Renal cortex interstitium (tissue), 15 donors: Measurements from ENCODE around the gene ZBTB9. TPM values are rescaled to one million over a fixed set of nuclear protein-coding genes. Genes with fewer than 3 reads are reported as not detected.

Experiments
- DNase-seq, 11 donors: peaks; one replicate each; pipeline ENCODE4 v3.0.0-alpha.2; 2013; ENCODE audit warnings: low read depth in 9 of 11, low spot score in 4 of 11; ENCODE audit errors: extremely low read depth in 1 of 11
- long read RNA-seq, 16 experiments: transcript quantifications; one replicate each; lab custom pipeline, GENCODE V29; 2026
- polyA plus RNA-seq, 3 donors: library from polyadenylated mRNA; unstranded; fragments of 120-200 nt; gene quantifications; one replicate each; pipeline ENCODE4 v1.2.1, GENCODE V29; 2013; ENCODE audit not compliant: insufficient read length in 3 of 3

Gene ZBTB9
- 10 to 100 TPM; 13.4 to 17.7 (median 15.5) TPM for polyA plus RNA-seq
- long read RNA-seq, donor 1, transcript ZBTB9-201 (2 exons, 2,716 nt) = major isoform, 6 of 6 reads
- long read RNA-seq, donor 1, partial matches to known transcripts = 0 of 6 reads
- long read RNA-seq, donor 1, other reads (novel, unspliced or antisense) = 0 of 6 reads
- long read RNA-seq, donor 2, transcript ZBTB9-201 (2 exons, 2,716 nt) = major isoform, 5 of 5 reads
- long read RNA-seq, donor 2, partial matches to known transcripts = 0 of 5 reads
- long read RNA-seq, donor 2, other reads (novel, unspliced or antisense) = 0 of 5 reads
- long read RNA-seq, donor 3, transcript ZBTB9-201 (2 exons, 2,716 nt) = major isoform, 7 of 7 reads
- long read RNA-seq, donor 3, partial matches to known transcripts = 0 of 7 reads
- long read RNA-seq, donor 3, other reads (novel, unspliced or antisense) = 0 of 7 reads
- long read RNA-seq, donor 4, partial matches to known transcripts = 0 of 4 reads
- long read RNA-seq, donor 4, other reads (novel, unspliced or antisense) = 0 of 4 reads
- long read RNA-seq, donor 5 = 0 reads
- long read RNA-seq, donor 6, transcript ZBTB9-201 (2 exons, 2,716 nt) = major isoform, 8 of 8 reads
- long read RNA-seq, donor 6, partial matches to known transcripts = 0 of 8 reads
- long read RNA-seq, donor 6, other reads (novel, unspliced or antisense) = 0 of 8 reads
- long read RNA-seq, donor 7, partial matches to known transcripts = 0 of 3 reads
- long read RNA-seq, donor 7, other reads (novel, unspliced or antisense) = 0 of 3 reads
- long read RNA-seq, donor 8 = 0 reads
- long read RNA-seq, donor 9, transcript ZBTB9-201 (2 exons, 2,716 nt) = major isoform, 8 of 8 reads
- long read RNA-seq, donor 9, partial matches to known transcripts = 0 of 8 reads
- long read RNA-seq, donor 9, other reads (novel, unspliced or antisense) = 0 of 8 reads
- long read RNA-seq, donor 10, transcript ZBTB9-201 (2 exons, 2,716 nt) = major isoform, 8 of 8 reads
- long read RNA-seq, donor 10, partial matches to known transcripts = 0 of 8 reads
- long read RNA-seq, donor 10, other reads (novel, unspliced or antisense) = 0 of 8 reads
- long read RNA-seq, donor 11, transcript ZBTB9-201 (2 exons, 2,716 nt) = major isoform, 7 of 7 reads
- long read RNA-seq, donor 11, partial matches to known transcripts = 0 of 7 reads
- long read RNA-seq, donor 11, other reads (novel, unspliced or antisense) = 0 of 7 reads
- long read RNA-seq, donor 12, partial matches to known transcripts = 0 of 2 reads
- long read RNA-seq, donor 12, other reads (novel, unspliced or antisense) = 0 of 2 reads
- long read RNA-seq, donor 13 = 0 reads
- long read RNA-seq, donor 14, partial matches to known transcripts = 0 of 5 reads
- long read RNA-seq, donor 14, other reads (novel, unspliced or antisense) = 0 of 5 reads
- long read RNA-seq, donor 15, partial matches to known transcripts = 0 of 4 reads
- long read RNA-seq, donor 15, other reads (novel, unspliced or antisense) = 0 of 4 reads
- long read RNA-seq, donor 16, transcript ZBTB9-201 (2 exons, 2,716 nt) = major isoform, 14 of 14 reads
- long read RNA-seq, donor 16, partial matches to known transcripts = 0 of 14 reads
- long read RNA-seq, donor 16, other reads (novel, unspliced or antisense) = 0 of 14 reads

GRCh38 chr6:33454009-33454946, at the start of gene ZBTB9:
Gene ZBTB9, plus strand, starts transcription at chr6:33454576. Its CDS starts 525 bp downstream, at chr6:33455101.
- DNase-seq = peak; percentile 86 to 94 (median 90)

- no peak for DNase-seq
Measured at GRCh38 chr6:33404884-33405283, 49.5 kb upstream of the ZBTB9 start.

GRCh38 chr6:33405386-33405940, 48.9 kb upstream of the ZBTB9 start:
- no peak for DNase-seq

GRCh38 chr6:33406126-33406525, 48.2 kb upstream of the ZBTB9 start:
- DNase-seq = no peak

- no peak for DNase-seq
Measured at GRCh38 chr6:33407132-33407718, 47.2 kb upstream of the ZBTB9 start.

GRCh38 chr6:33410050-33410710, 44.2 kb upstream of the ZBTB9 start:
- DNase-seq = peak; percentile 87 to 98 (median 96)

- no peak for DNase-seq
Measured at GRCh38 chr6:33410711-33411631, 43.4 kb upstream of the ZBTB9 start, which contains the start of gene PHF1. Gene PHF1, plus strand, starts transcription at chr6:33411014. Its CDS starts 1,250 bp downstream, at chr6:33412264.

- DNase-seq = no peak
Measured at GRCh38 chr6:33411632-33412005, 42.8 kb upstream of the ZBTB9 start.

GRCh38 chr6:33412140-33413009, 42.0 kb upstream of the ZBTB9 start:
- no peak for DNase-seq

GRCh38 chr6:33413241-33414120, 40.9 kb upstream of the ZBTB9 start:
- DNase-seq = no peak

- DNase-seq = no peak
Measured at GRCh38 chr6:33414592-33415271, 39.6 kb upstream of the ZBTB9 start.

- DNase-seq = no peak
Measured at GRCh38 chr6:33415831-33416230, 38.5 kb upstream of the ZBTB9 start.
